Adipocyte (in vitro differentiated cells): ENCODE measurements around the gene NUBP2.

ENCODE experiments used
- DNase-seq: peaks from one replicate; pipeline ENCODE4 v3.0.0-alpha.2; 2015; ENCODE audit warnings: low read depth
- H3K27me3 ChIP-seq: replicated peaks from 2 replicates; pipeline ENCODE4 v1.7.0; 2013; ENCODE audit warnings: mild to moderate bottlenecking, low read length, moderate library complexity; ENCODE audit not compliant: control insufficient read depth, insufficient read depth
- H3K36me3 ChIP-seq: 2 replicates; pipeline ENCODE4 v1.7.0; 2013; ENCODE audit warnings: low read length, mild to moderate bottlenecking, moderate library complexity; ENCODE audit not compliant: control insufficient read depth, insufficient read depth, severe bottlenecking
- H3K4me1 ChIP-seq: 2 replicates; pipeline ENCODE4 v1.7.0; 2013; ENCODE audit warnings: mild to moderate bottlenecking, low read length, moderate library complexity; ENCODE audit not compliant: control insufficient read depth, insufficient read depth
- H3K4me3 ChIP-seq: 2 replicates; pipeline ENCODE4 v1.7.0; 2013; ENCODE audit warnings: mild to moderate bottlenecking, low read length, moderate library complexity
- H3K9ac ChIP-seq: 2 replicates; pipeline ENCODE4 v1.7.0; 2013; ENCODE audit warnings: mild to moderate bottlenecking, low read length, moderate library complexity
- H3K9me3 ChIP-seq: 2 replicates; pipeline ENCODE4 v1.7.0; 2013; ENCODE audit warnings: mild to moderate bottlenecking, low read length, moderate library complexity; ENCODE audit not compliant: control insufficient read depth

Gene NUBP2

GRCh38 chr16:1761751-1762150 is 21.0 kb upstream of the NUBP2 start:
- no peak for DNase-seq
- peaks cover 74% of the 10 kb centered on the region for H3K36me3 ChIP-seq
- H3K4me1 ChIP-seq = no peaks in the 10 kb centered on the region

GRCh38 chr16:1762196-1762878 is 20.4 kb upstream of the NUBP2 start:
- no peaks in the 10 kb centered on the region for H3K4me1 ChIP-seq
- H3K9ac ChIP-seq = no peak overlapping the region
- peaks cover 80% of the 10 kb centered on the region for H3K36me3 ChIP-seq
- no peak for DNase-seq
- H3K9me3 ChIP-seq = no peaks in the 10 kb centered on the region
- H3K27me3 ChIP-seq = no peaks in the 10 kb centered on the region
- no peak overlapping the region for H3K4me3 ChIP-seq

More at GRCh38 chr16:1761751-1762150, 21.0 kb upstream of the NUBP2 start:
- H3K9me3 ChIP-seq = no peaks in the 10 kb centered on the region
- H3K9ac ChIP-seq = no peak overlapping the region
- no peak overlapping the region for H3K4me3 ChIP-seq
- H3K27me3 ChIP-seq = no peaks in the 10 kb centered on the region

- no peak overlapping the region for H3K4me3 ChIP-seq
- no peak overlapping the region for H3K9ac ChIP-seq
- DNase-seq = no peak
- no peaks in the 10 kb centered on the region for H3K9me3 ChIP-seq
- no peaks in the 10 kb centered on the region for H3K4me1 ChIP-seq
- H3K36me3 ChIP-seq = peaks cover 81% of the 10 kb centered on the region
- H3K27me3 ChIP-seq = no peaks in the 10 kb centered on the region
These were observed 19.8 kb upstream of the NUBP2 start for GRCh38 chr16:1762879-1763520.

GRCh38 chr16:1763521-1764511 is 18.9 kb upstream of the NUBP2 start:
- Histone ChIP-seq H3K36me3 (peaks cover 80% of the 10 kb centered on the region), H3K27me3 (no peaks in the 10 kb centered on the region), H3K4me3 (no peak overlapping the region), H3K4me1 (no peaks in the 10 kb centered on the region), H3K9ac (no peak overlapping the region), H3K9me3 (no peaks in the 10 kb centered on the region)
- peak; percentile 46 for DNase-seq

GRCh38 chr16:1764971-1765370 is 17.8 kb upstream of the NUBP2 start:
- Histone ChIP-seq H3K4me1 (peaks cover 2% of the 10 kb centered on the region), H3K4me3 (no peak overlapping the region), H3K36me3 (peaks cover 75% of the 10 kb centered on the region), H3K27me3 (no peaks in the 10 kb centered on the region), H3K9me3 (no peaks in the 10 kb centered on the region), H3K9ac (no peak overlapping the region)
- DNase-seq = no peak

GRCh38 chr16:1765826-1766225 is 16.9 kb upstream of the NUBP2 start:
- Histone ChIP-seq H3K9ac (no peak overlapping the region), H3K27me3 (no peaks in the 10 kb centered on the region), H3K36me3 (peaks cover 67% of the 10 kb centered on the region), H3K4me1 (peaks cover 8% of the 10 kb centered on the region), H3K9me3 (no peaks in the 10 kb centered on the region), H3K4me3 (no peak overlapping the region)
- no peak for DNase-seq

GRCh38 chr16:1766231-1766630 is 16.5 kb upstream of the NUBP2 start:
- DNase-seq = no peak
- H3K4me1 ChIP-seq = peaks cover 8% of the 10 kb centered on the region
- H3K9me3 ChIP-seq = no peaks in the 10 kb centered on the region
- H3K27me3 ChIP-seq = no peaks in the 10 kb centered on the region
- no peak overlapping the region for H3K9ac ChIP-seq
- H3K4me3 ChIP-seq = no peak overlapping the region
- H3K36me3 ChIP-seq = peaks cover 63% of the 10 kb centered on the region

GRCh38 chr16:1766701-1767100 is 16.1 kb upstream of the NUBP2 start:
- Histone ChIP-seq H3K36me3 (peaks cover 62% of the 10 kb centered on the region), H3K27me3 (no peaks in the 10 kb centered on the region), H3K9me3 (no peaks in the 10 kb centered on the region), H3K4me3 (no peak overlapping the region), H3K4me1 (peaks cover 8% of the 10 kb centered on the region), H3K9ac (no peak overlapping the region)
- no peak for DNase-seq

- H3K4me3 ChIP-seq = no peak overlapping the region
- H3K9me3 ChIP-seq = no peaks in the 10 kb centered on the region
- no peak for DNase-seq
- H3K27me3 ChIP-seq = no peaks in the 10 kb centered on the region
- H3K4me1 ChIP-seq = peaks cover 15% of the 10 kb centered on the region
- H3K36me3 ChIP-seq = peaks cover 56% of the 10 kb centered on the region
- H3K9ac ChIP-seq = no peak overlapping the region
These were observed 15.4 kb upstream of the NUBP2 start for GRCh38 chr16:1767116-1767994.

- peaks cover 16% of the 10 kb centered on the region for H3K4me1 ChIP-seq
- no peak overlapping the region for H3K4me3 ChIP-seq
- no peaks in the 10 kb centered on the region for H3K9me3 ChIP-seq
- H3K9ac ChIP-seq = no peak overlapping the region
- H3K36me3 ChIP-seq = peaks cover 47% of the 10 kb centered on the region
- no peak for DNase-seq
- H3K27me3 ChIP-seq = no peaks in the 10 kb centered on the region
These were observed 14.5 kb upstream of the NUBP2 start for GRCh38 chr16:1768061-1768766.
